Parathyroid adenoma (tissue), 2 donors: ENCODE data around the gene ARHGAP24.

Experiments
- H2AFZ ChIP-seq: fragments of 300-600 bp; sonication (generic); one replicate; pipeline ENCODE4 v1.7.0; 2017; ENCODE audit warnings: antibody characterized with exemption, mild to moderate bottlenecking
- H3K27ac ChIP-seq: fragments of 300-600 bp; sonication (generic); one replicate; pipeline ENCODE4 v1.7.0; 2017
- H3K27me3 ChIP-seq: fragments of 300-600 bp; sonication (generic); one replicate; pipeline ENCODE4 v1.7.0; 2017; ENCODE audit warnings: low read length; ENCODE audit not compliant: control insufficient read depth, insufficient read depth
- H3K36me3 ChIP-seq: fragments of 300-600 bp; sonication (generic); one replicate; pipeline ENCODE4 v1.7.0; 2017; ENCODE audit warnings: low read length; ENCODE audit not compliant: control insufficient read depth, insufficient read depth
- H3K4me1 ChIP-seq: fragments of 300-600 bp; sonication (generic); one replicate; pipeline ENCODE4 v1.7.0; 2017; ENCODE audit warnings: control low read depth
- H3K4me2 ChIP-seq: fragments of 300-600 bp; sonication (generic); one replicate; pipeline ENCODE4 v1.7.0; 2017; ENCODE audit warnings: low read length
- H3K4me3 ChIP-seq: fragments of 300-600 bp; sonication (generic); one replicate; pipeline ENCODE4 v1.7.0; 2017; ENCODE audit warnings: low read depth, low read length
- H3K79me2 ChIP-seq: fragments of 300-600 bp; sonication (generic); one replicate; pipeline ENCODE4 v1.7.0; 2017; ENCODE audit warnings: control low read depth
- H3K9ac ChIP-seq: fragments of 300-600 bp; sonication (generic); one replicate; pipeline ENCODE4 v1.7.0; 2017; ENCODE audit warnings: mild to moderate bottlenecking
- H3K9me3 ChIP-seq: fragments of 300-600 bp; sonication (generic); one replicate; pipeline ENCODE4 v1.7.0; 2017; ENCODE audit warnings: low read length; ENCODE audit not compliant: control insufficient read depth
- CTCF ChIP-seq: fragments of 300-600 bp; sonication (generic); IDR thresholded peaks from one replicate; pipeline ENCODE4 v1.7.0; 2017; ENCODE audit warnings: antibody characterized with exemption, mild to moderate bottlenecking
- donor health status: primary hyperparathyroidism.

The ARHGAP24 gene

GRCh38 chr4:85807247-85807950, 332.4 kb downstream of the ARHGAP24 start:
- Histone ChIP-seq H3K9ac (no peak overlapping the region), H2AFZ (no peak overlapping the region), H3K27ac (no peak overlapping the region), H3K36me3 (no peaks in the 10 kb centered on the region), H3K9me3 (no peaks in the 10 kb centered on the region), H3K4me3 (no peak overlapping the region), H3K4me1 (no peaks in the 10 kb centered on the region), H3K79me2 (no peaks in the 10 kb centered on the region), H3K27me3 (no peaks in the 10 kb centered on the region), H3K4me2 (no peak overlapping the region)
- TF ChIP-seq CTCF = no peak

GRCh38 chr4:85808104-85808503, 333.2 kb downstream of the ARHGAP24 start:
- Histone ChIP-seq H3K4me2 (no peak overlapping the region), H3K27ac (no peak overlapping the region), H3K9ac (no peak overlapping the region), H3K4me3 (no peak overlapping the region), H2AFZ (no peak overlapping the region), H3K9me3 (no peaks in the 10 kb centered on the region), H3K79me2 (no peaks in the 10 kb centered on the region), H3K27me3 (no peaks in the 10 kb centered on the region), H3K36me3 (no peaks in the 10 kb centered on the region), H3K4me1 (no peaks in the 10 kb centered on the region)
- TF ChIP-seq CTCF = no peak

- no peak overlapping the region for H3K4me3 ChIP-seq
- H2AFZ ChIP-seq = no peak overlapping the region
- no peak overlapping the region for H3K4me2 ChIP-seq
- H3K27me3 ChIP-seq = no peaks in the 10 kb centered on the region
- no peak for TF ChIP-seq CTCF
- no peaks in the 10 kb centered on the region for H3K4me1 ChIP-seq
- no peaks in the 10 kb centered on the region for H3K79me2 ChIP-seq
- H3K27ac ChIP-seq = no peak overlapping the region
- no peaks in the 10 kb centered on the region for H3K9me3 ChIP-seq
- no peaks in the 10 kb centered on the region for H3K36me3 ChIP-seq
- H3K9ac ChIP-seq = no peak overlapping the region
Observed at GRCh38 chr4:85808864-85809263, 333.9 kb downstream of the ARHGAP24 start.

- no peak for TF ChIP-seq CTCF
- no peaks in the 10 kb centered on the region for H3K36me3 ChIP-seq
- H2AFZ ChIP-seq = no peak overlapping the region
- no peaks in the 10 kb centered on the region for H3K9me3 ChIP-seq
- H3K4me2 ChIP-seq = no peak overlapping the region
- H3K4me3 ChIP-seq = no peak overlapping the region
- H3K4me1 ChIP-seq = no peaks in the 10 kb centered on the region
- H3K9ac ChIP-seq = no peak overlapping the region
- no peaks in the 10 kb centered on the region for H3K79me2 ChIP-seq
- H3K27ac ChIP-seq = no peak overlapping the region
- no peaks in the 10 kb centered on the region for H3K27me3 ChIP-seq
Observed at GRCh38 chr4:85812776-85813175, 337.8 kb downstream of the ARHGAP24 start.

GRCh38 chr4:85815796-85816459, 341.0 kb downstream of the ARHGAP24 start:
- no peaks in the 10 kb centered on the region for H3K36me3 ChIP-seq
- H3K9me3 ChIP-seq = no peaks in the 10 kb centered on the region
- H3K4me2 ChIP-seq = no peak overlapping the region
- no peaks in the 10 kb centered on the region for H3K27me3 ChIP-seq
- H2AFZ ChIP-seq = no peak overlapping the region
- H3K27ac ChIP-seq = no peak overlapping the region
- no peak for TF ChIP-seq CTCF
- no peaks in the 10 kb centered on the region for H3K4me1 ChIP-seq
- no peak overlapping the region for H3K4me3 ChIP-seq
- H3K79me2 ChIP-seq = no peaks in the 10 kb centered on the region
- H3K9ac ChIP-seq = no peak overlapping the region
